ENCODE measurements around the gene PLCH1. TPM values are rescaled to one million over a fixed set of nuclear protein-coding genes. Genes with fewer than 3 reads are reported as not detected.

PLCH1 gene
- total and polyA plus RNA-seq, 9 of the 15 experiments (the other 6 are each of a cell fraction or from before 2014, with no cell fraction given): 0.17 to 0.62 (median 0.40) TPM

DNA sequence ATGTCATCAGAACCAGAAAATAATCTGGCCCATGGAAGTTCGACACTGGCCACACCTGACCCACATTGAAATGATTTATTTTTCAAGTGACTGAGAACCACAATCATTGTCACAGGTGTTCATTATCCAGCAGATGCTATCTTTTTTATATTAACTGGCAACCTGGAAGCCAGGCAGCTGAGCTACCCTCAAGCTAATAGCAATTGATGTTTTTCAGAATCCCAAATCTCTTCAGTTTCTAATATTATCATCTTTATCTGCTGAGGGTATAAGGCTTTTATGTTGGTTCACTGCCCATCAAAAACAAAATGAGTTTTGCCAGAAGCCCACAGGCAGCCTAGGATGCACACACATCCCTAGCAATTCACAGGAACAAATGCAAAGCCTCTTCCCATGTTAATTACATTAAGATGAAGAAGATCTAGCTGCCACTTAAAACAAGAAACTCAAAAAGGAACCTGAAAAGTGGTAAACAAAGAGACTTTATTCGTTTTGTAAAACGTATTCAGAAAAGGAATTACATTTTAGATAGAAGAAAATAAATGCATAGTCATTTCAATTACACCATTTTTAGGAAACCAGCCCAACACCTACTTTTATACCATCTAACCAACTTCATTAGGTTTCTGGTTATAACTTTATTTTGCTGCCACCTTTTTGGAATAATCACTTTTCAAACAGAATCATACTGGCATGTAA, 410.5 kb downstream of the PLCH1 start:
- CTCF ChIA-PET (ENCODE audit: low intra/inter-chr PET ratio): no interaction called here
- no TSS peak for BruUV-seq (replicated peaks)
- Histone ChIP-seq H4K20me1 (replicated peaks; ENCODE audit: control insufficient read depth, insufficient read depth, low read length) (no peaks in the 10 kb centered on the region), H3K4me3 (no peak overlapping the region), H2AFZ (ENCODE audit: low read depth, low read length) (peak overlapping the region; percentile 90), H3K4me2 (ENCODE audit: insufficient read depth, low read length) (peak overlapping the region; percentile 56), H3K36me3 (ENCODE audit: control insufficient read depth, insufficient read depth, low read length) (no peaks in the 10 kb centered on the region), H3K27me3 (ENCODE audit: control insufficient read depth in 2 of 2, insufficient read depth in 2 of 2, low read length in 2 of 2) (no peaks in the 10 kb centered on the region), H3K4me1 (replicated peaks in 1 of 2; ENCODE audit: control insufficient read depth in 2 of 2, insufficient read depth in 2 of 2, low read length in 2 of 2) (peaks cover 3 to 30% of the 10 kb centered on the region in 2 experiments; a peak in 4 of 5 replicates), H3K79me2 (ENCODE audit: control insufficient read depth, insufficient read depth, low read length) (no peaks in the 10 kb centered on the region), H3K9me1 (ENCODE audit: control insufficient read depth, insufficient read depth, low read length) (no peaks in the 10 kb centered on the region), H3K27ac (ENCODE audit: extremely low read depth, low read depth, low read length) (peak overlapping the region; percentile 85), H3K9ac (ENCODE audit: insufficient read depth in 1 of 2, low read depth in 2 of 2, low read length in 2 of 2) (peak overlapping the region in 1 of 2 experiments; percentile 65; a peak in 2 of 4 replicates), H3K9me3 (replicated peaks; ENCODE audit: control insufficient read depth, insufficient read depth, low read depth, low read length) (peaks cover 3% of the 10 kb centered on the region)
- FAIRE-seq: no peak
- intact Hi-C loops (cut with micrococcal nuclease) (no loop called here), in situ Hi-C loops (cut with MboI) (no loop called here)
- ATAC-seq: no peak
- no peak for DNase-seq (ENCODE audit: extremely low read depth in 1 of 4, low spot score in 3 of 4)
- POLR2A ChIA-PET: interaction anchor here (0.6 to 1.7 kb wide), 2 partner anchors 9 to 446 kb away, joined by 3 read pairs; no protein-coding TSS in a partner anchor
- WGBS (ENCODE audit: insufficient coverage, low coverage, missing lambda C conversion rate): 27% methylated on average over 3 of the region's 3 CpGs
- TF ChIP-seq DMBX1 (CRISPR knock-in tag; IDR thresholded peaks at IDR 0.05; ENCODE audit: borderline replicate concordance) (no peak), NR2C2 (CRISPR knock-in tag; IDR thresholded peaks at IDR 0.05) (no peak), NR2C2 (tag; IDR thresholded peaks at IDR 0.05) (no peak), ARNT (IDR thresholded peaks at IDR 0.05) (no peak), BHLHE40 (IDR thresholded peaks at IDR 0.05; ENCODE audit: low read length) (no peak), MAX (CRISPR knock-in tag; IDR thresholded peaks at IDR 0.05) (no peak), ZNF316 (IDR thresholded peaks at IDR 0.05) (peak; percentile 75), MAZ (CRISPR knock-in tag; conservative IDR thresholded peaks at IDR 0.05 in 1 of 2, IDR thresholded peaks at IDR 0.05 in 1 of 2) (0 out of 4 replicates have a peak, but pooled peaks of 1 of the 2 experiments have one; percentile 42), C11orf30 (IDR thresholded peaks at IDR 0.05; ENCODE audit: low read depth) (peak; percentile 55), GTF2F1 (IDR thresholded peaks at IDR 0.05; ENCODE audit: low read depth, low read length) (no peak), DPF2 (IDR thresholded peaks at IDR 0.05) (no peak), MXI1 (IDR thresholded peaks at IDR 0.05; ENCODE audit: low read depth, low read length) (no peak), EWSR1 (IDR thresholded peaks at IDR 0.05; ENCODE audit: borderline replicate concordance, low read depth, partially characterized antibody) (no peak), TEAD1 (CRISPR knock-in tag; IDR thresholded peaks at IDR 0.05) (0 out of 4 replicates have a peak, but pooled peaks of 1 of the 2 experiments have one; percentile 28), ELK1 (CRISPR knock-in tag; IDR thresholded peaks at IDR 0.05) (no peak), POLR2G (IDR thresholded peaks at IDR 0.05; ENCODE audit: low read depth, low read length) (0 out of 2 replicates have a peak, but pooled peaks have one; percentile 6), MAFG (tag; conservative IDR thresholded peaks at IDR 0.05) (peak; percentile 63)
- TF ChIP-seq, protein P1, sequence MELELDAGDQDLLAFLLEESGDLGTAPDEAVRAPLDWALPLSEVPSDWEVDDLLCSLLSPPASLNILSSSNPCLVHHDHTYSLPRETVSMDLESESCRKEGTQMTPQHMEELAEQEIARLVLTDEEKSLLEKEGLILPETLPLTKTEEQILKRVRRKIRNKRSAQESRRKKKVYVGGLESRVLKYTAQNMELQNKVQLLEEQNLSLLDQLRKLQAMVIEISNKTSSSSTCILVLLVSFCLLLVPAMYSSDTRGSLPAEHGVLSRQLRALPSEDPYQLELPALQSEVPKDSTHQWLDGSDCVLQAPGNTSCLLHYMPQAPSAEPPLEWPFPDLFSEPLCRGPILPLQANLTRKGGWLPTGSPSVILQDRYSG (tag; conservative IDR thresholded peaks at IDR 0.05; ENCODE audit: low read depth): 0 out of 2 replicates have a peak, but pooled peaks have one; percentile 42
- TF ChIP-seq, protein P2, sequence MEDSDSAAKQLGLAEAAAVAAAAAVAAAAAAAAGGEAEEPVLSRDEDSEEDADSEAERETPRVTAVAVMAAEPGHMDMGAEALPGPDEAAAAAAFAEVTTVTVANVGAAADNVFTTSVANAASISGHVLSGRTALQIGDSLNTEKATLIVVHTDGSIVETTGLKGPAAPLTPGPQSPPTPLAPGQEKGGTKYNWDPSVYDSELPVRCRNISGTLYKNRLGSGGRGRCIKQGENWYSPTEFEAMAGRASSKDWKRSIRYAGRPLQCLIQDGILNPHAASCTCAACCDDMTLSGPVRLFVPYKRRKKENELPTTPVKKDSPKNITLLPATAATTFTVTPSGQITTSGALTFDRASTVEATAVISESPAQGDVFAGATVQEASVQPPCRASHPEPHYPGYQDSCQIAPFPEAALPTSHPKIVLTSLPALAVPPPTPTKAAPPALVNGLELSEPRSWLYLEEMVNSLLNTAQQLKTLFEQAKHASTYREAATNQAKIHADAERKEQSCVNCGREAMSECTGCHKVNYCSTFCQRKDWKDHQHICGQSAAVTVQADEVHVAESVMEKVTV (CRISPR knock-in tag; IDR thresholded peaks at IDR 0.05): no peak

Measured in K562 (cell line).